ENCODE data around the gene TAF1B. TPM values are rescaled to one million over a fixed set of nuclear protein-coding genes. Genes with fewer than 3 reads are reported as not detected.
"Not testable (repeated sequence)": the region's sequence is repeated elsewhere in the genome, so short reads cannot be mapped to it uniquely, and the experiment has no call there.

Gene TAF1B
- total and polyA plus RNA-seq, 5 experiments from 2014 or later, result 10.1 to 19.3 (median 13.1) TPM

- Mint-ChIP-seq H3K36me3 (no peaks in the 10 kb centered on the region), H3K27me3 (peaks cover 0 to 8% (median 0%) of the 10 kb centered on the region in 5 donors), H3K9me3 (no peaks in the 10 kb centered on the region), H3K4me1 (peaks cover 0 to 2% (median 0%) of the 10 kb centered on the region in 4 donors), H3K4me3 (no peak overlapping the region), H3K27ac (no peak overlapping the region)
- DNase-seq (no peak), ATAC-seq (no peak)
- POLR2A ChIA-PET, result no interaction called here
These were observed 18.8 kb upstream of the TAF1B start for GRCh38 chr2:9824441-9824840.

DNA sequence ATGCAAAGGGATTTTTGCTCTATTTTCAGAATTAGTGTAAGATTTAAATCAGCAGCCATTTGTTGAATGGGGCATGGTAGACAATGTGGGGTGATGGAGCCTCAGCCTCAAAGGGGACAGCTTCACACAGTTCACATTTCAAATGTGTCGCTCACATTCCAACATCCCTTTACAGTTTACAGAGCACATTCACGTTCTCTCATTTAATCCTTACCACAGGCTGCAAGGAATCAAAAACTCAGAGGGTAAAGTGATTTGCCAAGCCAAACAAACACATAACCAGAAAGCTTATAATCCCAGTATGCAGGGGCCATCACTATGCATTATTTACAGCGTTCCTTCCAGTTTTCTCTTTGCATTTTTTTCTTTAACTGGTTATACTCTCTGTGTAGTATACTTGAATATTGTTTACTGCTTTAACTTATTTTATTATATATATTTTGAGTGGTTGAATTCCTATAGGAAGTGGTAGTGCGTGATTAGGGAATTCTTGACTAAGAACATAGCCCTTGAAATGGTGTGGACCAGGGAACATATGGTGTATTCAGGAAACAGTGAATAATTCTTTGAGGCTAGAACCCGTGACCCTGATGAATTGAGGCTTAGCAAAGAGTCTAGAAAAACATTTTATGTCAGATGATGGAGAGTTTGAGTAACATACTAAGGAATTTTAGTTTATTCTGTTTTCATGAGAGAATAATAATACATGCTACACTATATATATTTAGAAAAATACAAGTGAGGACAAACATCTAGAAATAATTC is 18.1 kb upstream of the TAF1B start:
- peaks cover 0 to 7% (median 0%) of the 10 kb centered on the region in 5 donors for H3K27me3 Mint-ChIP-seq
- H3K27ac Mint-ChIP-seq, result no peak overlapping the region
- no peak for DNase-seq
- ATAC-seq, result no peak
- H3K4me3 Mint-ChIP-seq, result no peak overlapping the region
- H3K9me3 Mint-ChIP-seq, result no peaks in the 10 kb centered on the region
- H3K4me1 Mint-ChIP-seq, result peaks cover 0 to 2% (median 0%) of the 10 kb centered on the region in 4 donors
- H3K36me3 Mint-ChIP-seq, result no peaks in the 10 kb centered on the region
- POLR2A ChIA-PET, result no interaction called here

DNA sequence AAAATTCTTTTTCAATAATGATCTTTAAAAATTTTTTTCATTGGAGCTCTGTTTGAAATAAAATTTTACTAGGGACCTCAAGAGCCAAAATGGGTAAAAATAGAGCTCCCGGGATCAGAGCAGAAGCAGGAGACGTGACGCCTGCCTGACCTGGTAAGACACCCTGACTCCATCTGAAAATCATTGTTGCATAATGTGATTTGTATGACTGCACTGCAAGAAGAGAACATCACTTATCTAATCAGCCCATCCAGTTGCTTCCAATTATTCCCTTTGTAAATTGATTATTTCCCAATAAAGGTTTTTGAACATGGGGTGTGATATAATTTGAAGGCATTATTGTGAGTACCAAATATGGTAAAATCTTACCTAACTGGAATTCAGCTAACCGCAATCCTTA is 17.1 kb upstream of the TAF1B start:
- Mint-ChIP-seq H3K27me3 (peaks cover 0 to 7% (median 0%) of the 10 kb centered on the region in 5 donors), H3K4me3 (no peak overlapping the region), H3K4me1 (peaks cover 0 to 3% (median 0%) of the 10 kb centered on the region in 4 donors), H3K9me3 (no peaks in the 10 kb centered on the region), H3K36me3 (no peaks in the 10 kb centered on the region), H3K27ac (no peak overlapping the region)
- POLR2A ChIA-PET, result interaction anchor here (0.7 kb wide), 1 partner anchor 72 kb away, joined by 4 read pairs; no protein-coding TSS in a partner anchor
- no peak for DNase-seq
- no peak for ATAC-seq

GRCh38 chr2:9830685-9831410 is 12.4 kb upstream of the TAF1B start:
- no peak overlapping the region for H3K27ac Mint-ChIP-seq
- peaks cover 0 to 3% (median 0%) of the 10 kb centered on the region in 4 donors for H3K4me1 Mint-ChIP-seq
- POLR2A ChIA-PET, result no interaction called here
- peaks cover 0 to 10% (median 4%) of the 10 kb centered on the region in 5 donors for H3K27me3 Mint-ChIP-seq
- H3K36me3 Mint-ChIP-seq, result no peaks in the 10 kb centered on the region
- no peak overlapping the region for H3K4me3 Mint-ChIP-seq
- no peaks in the 10 kb centered on the region for H3K9me3 Mint-ChIP-seq
- DNase-seq (no peak), ATAC-seq (no peak)

- ATAC-seq (no peak), DNase-seq (no peak)
- H3K27ac Mint-ChIP-seq, result no peak overlapping the region
- no peaks in the 10 kb centered on the region for H3K9me3 Mint-ChIP-seq
- H3K36me3 Mint-ChIP-seq, result no peaks in the 10 kb centered on the region
- peaks cover 0 to 3% (median under 1%) of the 10 kb centered on the region in 4 donors for H3K4me1 Mint-ChIP-seq
- POLR2A ChIA-PET, result no interaction called here
- H3K4me3 Mint-ChIP-seq, result no peak overlapping the region
- peaks cover 0 to 10% (median 3%) of the 10 kb centered on the region in 5 donors for H3K27me3 Mint-ChIP-seq
These were observed 11.6 kb upstream of the TAF1B start for GRCh38 chr2:9831670-9832069.

- Mint-ChIP-seq H3K4me1 (peaks cover 0 to 3% (median under 1%) of the 10 kb centered on the region in 4 donors), H3K27ac (no peak overlapping the region), H3K27me3 (peaks cover 0 to 10% (median 3%) of the 10 kb centered on the region in 5 donors), H3K36me3 (no peaks in the 10 kb centered on the region), H3K4me3 (no peak overlapping the region), H3K9me3 (no peaks in the 10 kb centered on the region)
- DNase-seq (no peak), ATAC-seq (no peak)
- POLR2A ChIA-PET, result no interaction called here
These were observed 10.7 kb upstream of the TAF1B start for GRCh38 chr2:9832586-9832985.

GRCh38 chr2:9835068-9835467 is 8.2 kb upstream of the TAF1B start:
- ATAC-seq, H3K27me3 Mint-ChIP-seq, H3K36me3 Mint-ChIP-seq, H3K4me1 Mint-ChIP-seq, H3K4me3 Mint-ChIP-seq, DNase-seq, POLR2A ChIA-PET, H3K27ac Mint-ChIP-seq, H3K9me3 Mint-ChIP-seq: not testable (repeated sequence)

DNA sequence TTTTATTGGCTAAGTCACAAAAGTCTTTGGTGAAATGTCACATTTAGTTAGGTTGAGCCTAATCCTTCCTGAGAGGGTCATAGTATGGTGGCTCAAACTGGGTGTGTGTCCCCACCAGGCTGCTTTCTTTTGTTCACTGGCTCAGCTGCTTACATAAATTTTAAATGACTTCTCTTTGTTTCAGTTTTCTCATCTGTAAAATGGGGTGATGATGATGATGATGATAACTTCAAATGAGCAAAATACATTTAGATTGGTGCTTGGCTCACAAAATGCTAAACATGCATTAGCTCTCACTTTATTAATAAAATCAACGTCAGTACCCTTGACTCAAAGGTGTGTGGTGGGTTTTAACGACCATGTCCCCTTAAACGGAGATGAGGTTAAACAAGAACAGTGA is 7.2 kb upstream of the TAF1B start:
- ATAC-seq, result no peak
- Mint-ChIP-seq H3K27ac (no peak overlapping the region), H3K9me3 (no peaks in the 10 kb centered on the region), H3K4me1 (peaks cover 0 to 2% (median 0%) of the 10 kb centered on the region in 4 donors), H3K27me3 (peaks cover 0 to 10% (median 3%) of the 10 kb centered on the region in 5 donors), H3K4me3 (no peak overlapping the region), H3K36me3 (no peaks in the 10 kb centered on the region)
- no peak for DNase-seq
- POLR2A ChIA-PET, result no interaction called here

- DNase-seq (no peak), ATAC-seq (no peak)
- Mint-ChIP-seq H3K36me3 (no peaks in the 10 kb centered on the region), H3K4me3 (no peak overlapping the region), H3K4me1 (peaks cover 0 to 2% (median 0%) of the 10 kb centered on the region in 4 donors), H3K9me3 (no peaks in the 10 kb centered on the region), H3K27ac (no peak overlapping the region), H3K27me3 (peaks cover 0 to 10% (median 3%) of the 10 kb centered on the region in 5 donors)
- POLR2A ChIA-PET, result no interaction called here
These were observed 6.8 kb upstream of the TAF1B start for GRCh38 chr2:9836517-9836916.

- H3K4me1 Mint-ChIP-seq, result peaks cover 2 to 3% (median 2%) of the 10 kb centered on the region in 4 donors
- H3K27ac Mint-ChIP-seq, result no peak overlapping the region
- no peak for ATAC-seq
- no peak overlapping the region for H3K4me3 Mint-ChIP-seq
- H3K27me3 Mint-ChIP-seq, result peaks cover 0 to 3% (median 0%) of the 10 kb centered on the region in 5 donors
- no peak for DNase-seq
- POLR2A ChIA-PET, result no interaction called here
- H3K36me3 Mint-ChIP-seq, result no peaks in the 10 kb centered on the region
- no peaks in the 10 kb centered on the region for H3K9me3 Mint-ChIP-seq
These were observed 5.8 kb upstream of the TAF1B start for GRCh38 chr2:9837451-9837850.

GRCh38 chr2:9838391-9838790 is 4.9 kb upstream of the TAF1B start:
- no peaks in the 10 kb centered on the region for H3K9me3 Mint-ChIP-seq
- DNase-seq (no peak), ATAC-seq (no peak)
- H3K4me3 Mint-ChIP-seq, result no peak overlapping the region
- H3K4me1 Mint-ChIP-seq, result peaks cover 8 to 13% (median 9%) of the 10 kb centered on the region in 4 donors
- peak overlapping the region in 1 of 10 donors; percentile 27 for H3K27ac Mint-ChIP-seq
- H3K27me3 Mint-ChIP-seq, result no peaks in the 10 kb centered on the region
- no peaks in the 10 kb centered on the region for H3K36me3 Mint-ChIP-seq
- POLR2A ChIA-PET, result no interaction called here

- POLR2A ChIA-PET, result interaction anchor here (0.6 to 1.5 kb wide), 5 partner anchors 100 to 606 kb away, joined by 3 to 7 read pairs (median 4); partner anchors contain the start of genes ADAM17 and ODC1
- no peak for ATAC-seq
- peak overlapping the region; percentile 89 to 99 (median 93) for H3K4me3 Mint-ChIP-seq
- H3K27me3 Mint-ChIP-seq, result no peaks in the 10 kb centered on the region
- H3K4me1 Mint-ChIP-seq, result peaks cover 17 to 50% (median 46%) of the 10 kb centered on the region in 4 donors
- H3K27ac Mint-ChIP-seq, result peak overlapping the region; percentile 64 to 96 (median 92)
- DNase-seq, result peak in 1 of 10 donors; percentile 5
- no peaks in the 10 kb centered on the region for H3K9me3 Mint-ChIP-seq
- H3K36me3 Mint-ChIP-seq, result peaks cover 0 to 24% (median 13%) of the 10 kb centered on the region in 3 donors
These were observed 616 bp upstream of the TAF1B start for GRCh38 chr2:9842487-9843228.

All from naive thymus-derived CD8-positive, alpha-beta T cell (primary cell).